Keratinocyte (primary cell): ENCODE data around the gene SUOX. TPM values are rescaled to one million over a fixed set of nuclear protein-coding genes. Genes with fewer than 3 reads are reported as not detected.
"Not testable (repeated sequence)": the region's sequence is repeated elsewhere in the genome, so short reads cannot be mapped to it uniquely, and the experiment has no call there.

ENCODE experiments used
- DNase-seq: peaks from one replicate; pipeline ENCODE4 v3.0.0-alpha.2; 2011; ENCODE audit warnings: low read depth, missing footprints, low spot score
- FAIRE-seq: peaks from 2 replicates; lab custom pipeline; 2011; peaks lifted over from hg19 to GRCh38; lab: Jason Lieb, UNC
- H2AFZ ChIP-seq: 2 replicates; pipeline ENCODE4 v1.6.0; 2012; ENCODE audit warnings: low read length, control low read depth, inconsistent platforms; ENCODE audit not compliant: control insufficient read depth
- H3K27ac ChIP-seq: 2 replicates; pipeline ENCODE4 v1.5.1; 2011; ENCODE audit warnings: low read length; ENCODE audit not compliant: control insufficient read depth, insufficient read depth
- H3K27me3 ChIP-seq: 3 replicates; pipeline ENCODE4 v1.6.0; 2011; ENCODE audit warnings: low read length; ENCODE audit not compliant: control insufficient read depth, insufficient read depth; ENCODE audit errors: extremely low read depth
- H3K36me3 ChIP-seq, 2 experiments: 2 replicates in 1 of 2; 3 replicates in 1 of 2; pipeline ENCODE4 v1.5.1; 2011; ENCODE audit warnings: low read length in 2 of 2, mild to moderate bottlenecking in 1 of 2; ENCODE audit not compliant: control insufficient read depth in 2 of 2, insufficient read depth in 2 of 2; ENCODE audit errors: extremely low read depth in 1 of 2
- H3K4me1 ChIP-seq: 3 replicates; pipeline ENCODE4 v1.5.1; 2011; ENCODE audit warnings: low read length; ENCODE audit not compliant: control insufficient read depth, insufficient read depth; ENCODE audit errors: extremely low read depth
- H3K4me2 ChIP-seq: 3 replicates; pipeline ENCODE4 v1.6.0; 2011; ENCODE audit warnings: low read depth, low read length; ENCODE audit not compliant: control insufficient read depth, insufficient read depth; ENCODE audit errors: extremely low read depth
- H3K4me3 ChIP-seq, 3 experiments: fragments of 200-600 bp in 1 of 3; sonication (generic) in 1 of 3; 2 replicates in 2 of 3; 3 replicates in 1 of 3; pipeline ENCODE4 v1.5.1; 2011 to 2016; ENCODE audit warnings: low read length in 3 of 3, mild to moderate bottlenecking in 3 of 3, control low read depth in 2 of 3, inconsistent platforms in 1 of 3, low read depth in 1 of 3, mixed read lengths in 1 of 3, mixed run types in 1 of 3, moderate library complexity in 1 of 3; ENCODE audit not compliant: control insufficient read depth in 2 of 3, insufficient read depth in 2 of 3; ENCODE audit errors: extremely low read depth in 1 of 3
- H3K79me2 ChIP-seq: 2 replicates; pipeline ENCODE4 v1.6.0; 2012; ENCODE audit warnings: low read length; ENCODE audit not compliant: control insufficient read depth, insufficient read depth
- H3K9ac ChIP-seq: 3 replicates; pipeline ENCODE4 v1.6.0; 2011; ENCODE audit warnings: low read length; ENCODE audit not compliant: control insufficient read depth, insufficient read depth; ENCODE audit errors: extremely low read depth
- H3K9me1 ChIP-seq: 3 replicates; pipeline ENCODE4 v1.6.0; 2011; ENCODE audit warnings: low read length; ENCODE audit not compliant: control insufficient read depth, insufficient read depth; ENCODE audit errors: extremely low read depth
- H3K9me3 ChIP-seq: 2 replicates; pipeline ENCODE4 v1.5.1; 2012; ENCODE audit warnings: low read depth, low read length; ENCODE audit not compliant: control insufficient read depth
- H4K20me1 ChIP-seq: 3 replicates; pipeline ENCODE4 v1.6.0; 2011; ENCODE audit warnings: low read length; ENCODE audit not compliant: control insufficient read depth, insufficient read depth; ENCODE audit errors: extremely low read depth
- EZH2 ChIP-seq: IDR thresholded peaks from one replicate; pipeline ENCODE4 v1.6.1; 2012; ENCODE audit warnings: inconsistent platforms, mild to moderate bottlenecking, low read length, moderate library complexity
- dilution Hi-C: fragments of 300-500 bp; cut with MboI; formaldehyde crosslinking; loops from one replicate; pipeline ENCODE4 v1.7.0; 2020; ENCODE audit warnings: low sequenced_read_pairs; ENCODE audit not compliant: extremely low pct_ligation_motif_present
- polyA plus RNA-seq, 5 experiments: library from polyadenylated mRNA; depleted of rRNA in 3 of 5; stranded (reverse) in 3 of 5; stranded (forward) in 1 of 5; unstranded in 1 of 5; fragments of >200 nt; gene quantifications; 1 replicate in 1 of 5; 2 replicates in 3 of 5; 3 replicates in 1 of 5; pipeline versions ENCODE4 v1.2.1 to v1.2.3, GENCODE V29; 2011 to 2012; ENCODE audit warnings: missing spikeins in 2 of 5, low read depth in 1 of 5, low replicate concordance in 1 of 5
- TF ChIP-seq, protein P1 (sequence below), 3 experiments: IDR thresholded peaks in 1 of 3; conservative IDR thresholded peaks in 1 of 3; optimal IDR thresholded peaks in 1 of 3; 2 replicates in 2 of 3; 3 replicates in 1 of 3; pipeline versions ENCODE3 to v1.5.1; 2011; ENCODE audit warnings: low read length in 3 of 3, mild to moderate bottlenecking in 3 of 3, moderate library complexity in 2 of 3, control low read depth in 1 of 3, inconsistent platforms in 1 of 3; ENCODE audit not compliant: insufficient read depth in 2 of 3; ENCODE audit errors: extremely low read depth in 1 of 3

Gene SUOX
- polyA plus RNA-seq, 1 donor (not counting 4 experiments of a cell fraction or from before 2014, with no cell fraction given) = 9.0 TPM

DNA sequence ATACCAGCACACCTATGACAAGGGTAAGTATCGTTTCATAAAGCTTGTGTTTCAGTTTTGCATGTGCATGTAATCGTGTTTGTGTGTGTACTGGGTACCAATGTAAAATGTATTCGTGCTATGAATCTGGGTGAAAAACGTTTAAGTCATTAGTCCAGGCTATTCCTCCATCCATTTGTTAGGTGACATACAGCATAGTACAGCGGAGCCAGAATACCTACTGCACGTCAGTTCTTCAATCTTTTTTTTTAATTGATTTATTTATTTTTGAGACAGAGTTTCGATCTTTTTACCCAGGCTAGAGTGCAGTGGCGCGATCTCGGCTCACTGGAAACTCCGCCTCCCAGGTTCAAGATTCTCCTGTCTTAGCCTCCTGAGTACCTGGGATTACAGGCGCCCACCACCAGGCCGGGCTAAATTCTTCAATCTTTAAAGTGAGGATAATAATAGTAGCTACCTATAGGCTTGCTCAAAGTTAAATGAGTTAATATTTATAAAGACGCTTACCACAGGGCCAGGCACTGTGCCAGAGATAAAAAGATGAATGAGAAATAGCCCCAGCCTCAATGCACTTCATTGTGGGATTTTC, 44.0 kb downstream of the SUOX start:
- peak overlapping the region; percentile 85 for H2AFZ ChIP-seq
- dilution Hi-C loops = no loop called here
- H3K9me3 ChIP-seq = no peaks in the 10 kb centered on the region
- peaks cover 2% of the 10 kb centered on the region for H4K20me1 ChIP-seq
- peaks cover 8 to 22% of the 10 kb centered on the region in 2 experiments for H3K36me3 ChIP-seq
- TF ChIP-seq, protein P1, sequence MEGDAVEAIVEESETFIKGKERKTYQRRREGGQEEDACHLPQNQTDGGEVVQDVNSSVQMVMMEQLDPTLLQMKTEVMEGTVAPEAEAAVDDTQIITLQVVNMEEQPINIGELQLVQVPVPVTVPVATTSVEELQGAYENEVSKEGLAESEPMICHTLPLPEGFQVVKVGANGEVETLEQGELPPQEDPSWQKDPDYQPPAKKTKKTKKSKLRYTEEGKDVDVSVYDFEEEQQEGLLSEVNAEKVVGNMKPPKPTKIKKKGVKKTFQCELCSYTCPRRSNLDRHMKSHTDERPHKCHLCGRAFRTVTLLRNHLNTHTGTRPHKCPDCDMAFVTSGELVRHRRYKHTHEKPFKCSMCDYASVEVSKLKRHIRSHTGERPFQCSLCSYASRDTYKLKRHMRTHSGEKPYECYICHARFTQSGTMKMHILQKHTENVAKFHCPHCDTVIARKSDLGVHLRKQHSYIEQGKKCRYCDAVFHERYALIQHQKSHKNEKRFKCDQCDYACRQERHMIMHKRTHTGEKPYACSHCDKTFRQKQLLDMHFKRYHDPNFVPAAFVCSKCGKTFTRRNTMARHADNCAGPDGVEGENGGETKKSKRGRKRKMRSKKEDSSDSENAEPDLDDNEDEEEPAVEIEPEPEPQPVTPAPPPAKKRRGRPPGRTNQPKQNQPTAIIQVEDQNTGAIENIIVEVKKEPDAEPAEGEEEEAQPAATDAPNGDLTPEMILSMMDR (optimal IDR thresholded peaks at IDR 0.05 in 1 of 3, IDR thresholded peaks at IDR 0.05 in 1 of 3, conservative IDR thresholded peaks at IDR 0.05 in 1 of 3; ENCODE audit: extremely low read depth in 1 of 3, insufficient read depth in 2 of 3, low read length in 3 of 3) = no peak
- peaks cover 22% of the 10 kb centered on the region for H3K79me2 ChIP-seq
- peak overlapping the region; percentile 65 for H3K9ac ChIP-seq
- FAIRE-seq (no peak), DNase-seq (no peak)
- no peaks in the 10 kb centered on the region for H3K27me3 ChIP-seq
- H3K27ac ChIP-seq = peak overlapping the region; percentile 45
- no peaks in the 10 kb centered on the region for H3K9me1 ChIP-seq
- peak overlapping the region; percentile 33 to 70 (median 67) for H3K4me3 ChIP-seq
- H3K4me1 ChIP-seq = peaks cover 18% of the 10 kb centered on the region
- peak overlapping the region; percentile 87 for H3K4me2 ChIP-seq

DNA sequence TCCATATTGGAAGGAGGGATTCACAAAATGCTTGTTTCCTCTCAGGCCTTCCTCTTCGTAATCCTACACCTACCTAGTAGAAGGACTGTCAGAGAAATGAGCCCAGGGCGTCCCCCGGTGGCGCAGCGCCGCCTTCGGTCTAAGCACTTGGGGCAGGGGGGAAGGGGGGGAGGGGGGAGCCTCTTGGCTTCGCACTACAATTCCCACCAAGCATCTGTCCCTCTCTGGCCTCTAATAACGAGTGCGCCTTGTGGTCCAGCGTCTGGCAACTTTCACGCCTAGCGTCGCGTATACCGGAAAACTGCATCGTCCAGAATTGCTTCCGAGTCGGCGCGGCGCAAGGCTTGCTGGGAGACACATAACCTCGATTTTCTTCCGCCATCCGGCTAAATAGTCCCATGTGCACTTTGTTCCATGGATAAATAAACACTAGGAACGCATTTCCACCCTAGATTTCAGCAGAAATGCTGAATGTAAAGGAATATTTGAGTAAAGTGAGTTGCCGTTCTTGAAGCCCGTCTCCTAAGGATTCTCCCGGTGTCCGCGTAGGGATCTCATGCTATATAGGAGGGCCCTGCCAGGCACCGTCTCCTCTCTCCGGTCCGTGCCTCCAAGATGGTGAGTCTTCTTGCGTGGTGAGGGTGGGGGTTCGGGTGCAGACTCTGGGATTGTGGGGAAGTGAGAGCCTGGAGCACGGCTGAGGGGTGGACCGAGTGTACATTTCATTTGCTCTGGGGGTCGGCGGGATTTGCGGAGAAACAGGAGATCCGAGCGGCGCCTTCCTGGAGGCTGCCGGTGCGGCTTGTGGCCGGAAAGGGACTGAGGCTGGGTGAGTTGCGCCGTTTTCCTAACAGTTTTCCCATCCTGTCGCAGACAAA, 44.7 kb downstream of the SUOX start, which contains the start of gene RPS26:
Gene RPS26, plus strand, starts transcription at position 367 of the 878 bp plus-strand sequence. Its CDS starts 249 bp downstream, at position 616.
- H2AFZ ChIP-seq = peak within 1 kb of the TSS; percentile 99
- peak within 1 kb of the TSS; percentile 91 for H3K4me2 ChIP-seq
- H3K4me1 ChIP-seq = peaks cover 22% of the 10 kb centered on the region
- peaks cover 6% of the 10 kb centered on the region for H4K20me1 ChIP-seq
- TF ChIP-seq EZH2 = no peak
- TF ChIP-seq, protein P1 (optimal IDR thresholded peaks at IDR 0.05 in 1 of 3, IDR thresholded peaks at IDR 0.05 in 1 of 3, conservative IDR thresholded peaks at IDR 0.05 in 1 of 3; ENCODE audit: extremely low read depth in 1 of 3, insufficient read depth in 2 of 3, low read length in 3 of 3) = peak; percentile 11 to 69 (median 22)
- peaks cover 22% of the 10 kb centered on the region for H3K79me2 ChIP-seq
- peak within 1 kb of the TSS; percentile 79 to 98 (median 82) for H3K4me3 ChIP-seq
- FAIRE-seq = peak; percentile 80
- peak within 1 kb of the TSS; percentile 98 for H3K27ac ChIP-seq
- peak; percentile 88 for DNase-seq
- H3K9me1 ChIP-seq = no peaks in the 10 kb centered on the region
- peaks cover 10 to 25% of the 10 kb centered on the region in 2 experiments for H3K36me3 ChIP-seq
- H3K27me3 ChIP-seq = no peaks in the 10 kb centered on the region
- dilution Hi-C loops = no loop called here
- H3K9ac ChIP-seq = peak within 1 kb of the TSS; percentile 97
- no peaks in the 10 kb centered on the region for H3K9me3 ChIP-seq

DNA sequence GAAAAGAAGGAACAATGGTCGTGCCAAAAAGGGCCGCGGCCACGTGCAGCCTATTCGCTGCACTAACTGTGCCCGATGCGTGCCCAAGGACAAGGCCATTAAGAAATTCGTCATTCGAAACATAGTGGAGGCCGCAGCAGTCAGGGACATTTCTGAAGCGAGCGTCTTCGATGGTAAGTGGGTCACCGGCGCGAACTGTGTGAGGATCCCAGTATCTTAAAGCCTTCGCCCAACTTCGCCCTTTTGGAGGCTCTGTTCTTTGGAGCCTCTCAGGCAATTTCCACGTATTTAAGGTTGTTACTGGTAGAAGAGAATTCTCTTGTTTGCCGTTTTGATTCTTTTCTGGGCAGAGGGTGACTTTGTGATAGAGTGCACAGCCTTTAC, 45.3 kb downstream of the SUOX start:
- Histone ChIP-seq H3K4me1 (peaks cover 25% of the 10 kb centered on the region), H3K79me2 (peaks cover 22% of the 10 kb centered on the region), H3K27ac (peak overlapping the region; percentile 98), H3K4me3 (peak overlapping the region; percentile 79 to 98 (median 82)), H3K9ac (peak overlapping the region; percentile 97), H3K4me2 (peak overlapping the region; percentile 91), H3K36me3 (peaks cover 10 to 25% of the 10 kb centered on the region in 2 experiments)
- dilution Hi-C loops, H3K9me1 ChIP-seq, H3K27me3 ChIP-seq, H2AFZ ChIP-seq, H3K9me3 ChIP-seq, DNase-seq, H4K20me1 ChIP-seq, FAIRE-seq: not testable (repeated sequence)
